Large intestine (tissue), 3 donors: Measurements from ENCODE around the gene ABAT. TPM values are rescaled to one million over a fixed set of nuclear protein-coding genes. Genes with fewer than 3 reads are reported as not detected.
A peak's percentile ranks its signal among the peaks of the same experiment; 100 is the strongest.

Source experiments
- DNase-seq, 2 donors: peaks; one replicate each; pipeline versions ENCODE4 v3.0.0 to v3.0.0-alpha.2; 2013
- H3K27ac ChIP-seq: one replicate; pipeline ENCODE4 v1.5.1; 2013; ENCODE audit warnings: low read length
- H3K27me3 ChIP-seq: 2 replicates; pipeline ENCODE4 v1.6.1; 2013; ENCODE audit warnings: low read length; ENCODE audit not compliant: control insufficient read depth, insufficient read depth
- H3K36me3 ChIP-seq: 2 replicates; pipeline ENCODE4 v1.6.1; 2013; ENCODE audit warnings: low read length; ENCODE audit not compliant: control insufficient read depth, insufficient read depth
- H3K4me1 ChIP-seq: one replicate; pipeline ENCODE4 v1.6.1; 2013; ENCODE audit warnings: low read length; ENCODE audit not compliant: control insufficient read depth, insufficient read depth
- H3K4me3 ChIP-seq: one replicate; pipeline ENCODE4 v1.5.1; 2013; ENCODE audit warnings: low read length
- H3K9me3 ChIP-seq: one replicate; pipeline ENCODE4 v1.6.1; 2013; ENCODE audit warnings: mild to moderate bottlenecking, low read depth, low read length, moderate library complexity; ENCODE audit not compliant: control insufficient read depth
- WGBS: methylation state at CpG from one replicate; pipeline ENCODE4 v1.1.5; 2013; ENCODE audit warnings: low lambda C conversion rate; ENCODE audit not compliant: insufficient coverage; 5-methylcytosine and 5-hydroxymethylcytosine counted together
- polyA plus RNA-seq: library from polyadenylated mRNA; unstranded; fragments of 120-200 nt; gene quantifications from one replicate; pipeline ENCODE4 v1.2.1, GENCODE V29; 2013

Gene ABAT
- polyA plus RNA-seq, 1 donor, result 55.7 TPM

DNA sequence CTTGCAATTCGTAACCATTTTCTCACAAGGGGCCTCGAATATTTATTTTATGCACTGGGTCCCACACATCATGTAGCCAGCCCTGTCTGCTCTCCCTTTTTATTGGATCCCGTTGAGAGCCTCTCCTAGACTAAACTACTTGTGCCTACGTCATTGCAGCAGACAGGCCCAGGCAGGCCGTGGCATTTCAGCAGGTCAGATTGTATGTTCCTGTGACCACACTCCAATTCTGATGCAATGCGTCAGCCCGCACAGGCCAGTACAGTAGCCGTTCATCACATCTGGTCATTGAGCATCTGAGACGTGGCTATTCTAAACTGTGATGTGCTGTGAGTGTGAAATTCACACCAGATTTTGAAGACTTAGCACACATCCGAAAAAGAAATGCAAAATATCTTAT lies 42.2 kb downstream of the ABAT start:
- WGBS, result 100% methylated on average over 1 of the region's 10 CpGs
- H3K27me3 ChIP-seq, result no peaks in the 10 kb centered on the region
- no peak overlapping the region for H3K4me3 ChIP-seq
- no peak for DNase-seq
- H3K27ac ChIP-seq, result no peak overlapping the region
- peaks cover 27% of the 10 kb centered on the region for H3K4me1 ChIP-seq
- peaks cover 3% of the 10 kb centered on the region for H3K36me3 ChIP-seq
- H3K9me3 ChIP-seq, result no peaks in the 10 kb centered on the region

- H3K36me3 ChIP-seq, result peaks cover 3% of the 10 kb centered on the region
- no peak overlapping the region for H3K4me3 ChIP-seq
- H3K4me1 ChIP-seq, result peaks cover 34% of the 10 kb centered on the region
- no peak for DNase-seq
- no peaks in the 10 kb centered on the region for H3K9me3 ChIP-seq
- no peak overlapping the region for H3K27ac ChIP-seq
- no peaks in the 10 kb centered on the region for H3K27me3 ChIP-seq
- WGBS, result 83% methylated on average over 1 of the region's 2 CpGs
Measured at GRCh38 chr16:8717469-8717868, 43.1 kb downstream of the ABAT start.

- Histone ChIP-seq H3K36me3 (peaks cover 3% of the 10 kb centered on the region), H3K27me3 (no peaks in the 10 kb centered on the region), H3K9me3 (no peaks in the 10 kb centered on the region), H3K4me1 (peaks cover 34% of the 10 kb centered on the region), H3K4me3 (no peak overlapping the region), H3K27ac (no peak overlapping the region)
- DNase-seq, result no peak
- 100% methylated on average over 1 of the region's 5 CpGs for WGBS
Measured at GRCh38 chr16:8717892-8718415, 43.5 kb downstream of the ABAT start.

DNA sequence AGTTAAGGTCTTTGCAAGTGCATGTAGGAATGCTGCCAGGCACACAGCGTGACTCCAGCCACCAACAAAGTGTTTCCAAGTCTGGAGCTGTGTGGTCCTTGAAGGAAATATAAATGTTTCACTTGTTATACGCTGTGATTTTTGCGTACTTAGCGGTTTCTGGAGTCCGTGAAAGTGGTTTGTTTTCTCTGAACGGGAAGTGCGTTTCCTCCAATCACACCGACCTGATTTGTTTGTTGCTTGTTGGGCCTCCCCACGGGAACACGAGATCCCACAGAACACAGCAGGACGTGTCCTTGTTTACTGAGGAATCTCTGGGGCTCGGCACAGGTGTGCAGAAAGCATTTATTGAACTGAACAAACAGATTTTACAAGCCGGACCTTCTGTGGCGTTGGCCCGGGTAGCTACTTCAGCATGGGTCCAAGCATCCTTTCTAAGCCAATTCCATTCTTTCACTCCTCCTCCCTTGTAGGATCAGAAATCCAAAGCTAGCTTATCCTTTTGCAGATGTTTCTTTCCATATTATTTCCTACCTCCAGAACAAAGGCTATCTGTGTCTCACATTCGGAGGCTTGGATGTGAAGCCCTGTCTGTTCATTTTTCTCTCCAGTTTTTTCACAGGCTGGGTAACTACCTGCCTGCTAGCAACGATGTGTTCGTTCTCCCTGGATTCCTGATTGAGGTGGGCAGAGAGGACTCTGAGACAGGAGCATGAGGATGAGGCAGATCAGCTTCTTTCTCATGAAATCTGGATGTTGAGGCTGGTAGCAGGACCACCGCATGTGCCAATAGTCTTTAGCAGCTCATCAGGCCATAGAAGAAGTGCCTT lies 44.6 kb downstream of the ABAT start:
- Histone ChIP-seq H3K27me3 (no peaks in the 10 kb centered on the region), H3K4me1 (peaks cover 34% of the 10 kb centered on the region), H3K9me3 (no peaks in the 10 kb centered on the region), H3K27ac (no peak overlapping the region), H3K36me3 (peaks cover 3% of the 10 kb centered on the region), H3K4me3 (no peak overlapping the region)
- WGBS, result 21% methylated on average over 5 of the region's 19 CpGs
- peak in 1 of 2 donors; percentile 44 for DNase-seq

- Histone ChIP-seq H3K27me3 (no peaks in the 10 kb centered on the region), H3K4me3 (peak overlapping the region; percentile 40), H3K36me3 (no peaks in the 10 kb centered on the region), H3K27ac (peak overlapping the region; percentile 69), H3K4me1 (peaks cover 34% of the 10 kb centered on the region), H3K9me3 (no peaks in the 10 kb centered on the region)
- WGBS, result no CpG with 5 or more reads among the region's 14 CpGs
- DNase-seq, result peak; percentile 97 to 98
Measured at GRCh38 chr16:8720080-8720966, 45.9 kb downstream of the ABAT start.

DNA sequence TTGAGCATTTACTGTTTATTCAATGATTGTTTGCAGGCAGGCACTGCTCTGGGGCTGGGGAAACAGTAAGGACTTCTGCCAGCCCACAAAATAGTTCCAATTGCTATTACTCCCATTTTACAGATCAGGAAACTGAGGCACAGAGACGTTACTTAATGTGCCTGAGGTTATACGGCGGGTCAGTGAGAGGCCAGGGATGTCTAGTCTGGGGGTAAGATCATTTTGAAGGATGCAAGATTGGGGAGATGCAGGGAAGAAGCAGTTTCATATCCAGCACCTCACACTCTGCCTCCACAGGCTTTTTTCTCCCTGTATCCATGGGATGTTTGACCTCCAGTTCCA lies 46.5 kb downstream of the ABAT start:
- Histone ChIP-seq H3K27me3 (no peaks in the 10 kb centered on the region), H3K27ac (peak overlapping the region; percentile 54), H3K4me3 (peak overlapping the region; percentile 40), H3K36me3 (no peaks in the 10 kb centered on the region), H3K4me1 (peaks cover 34% of the 10 kb centered on the region), H3K9me3 (no peaks in the 10 kb centered on the region)
- no peak for DNase-seq
- WGBS, result no CpG with 5 or more reads among the region's 3 CpGs

DNA sequence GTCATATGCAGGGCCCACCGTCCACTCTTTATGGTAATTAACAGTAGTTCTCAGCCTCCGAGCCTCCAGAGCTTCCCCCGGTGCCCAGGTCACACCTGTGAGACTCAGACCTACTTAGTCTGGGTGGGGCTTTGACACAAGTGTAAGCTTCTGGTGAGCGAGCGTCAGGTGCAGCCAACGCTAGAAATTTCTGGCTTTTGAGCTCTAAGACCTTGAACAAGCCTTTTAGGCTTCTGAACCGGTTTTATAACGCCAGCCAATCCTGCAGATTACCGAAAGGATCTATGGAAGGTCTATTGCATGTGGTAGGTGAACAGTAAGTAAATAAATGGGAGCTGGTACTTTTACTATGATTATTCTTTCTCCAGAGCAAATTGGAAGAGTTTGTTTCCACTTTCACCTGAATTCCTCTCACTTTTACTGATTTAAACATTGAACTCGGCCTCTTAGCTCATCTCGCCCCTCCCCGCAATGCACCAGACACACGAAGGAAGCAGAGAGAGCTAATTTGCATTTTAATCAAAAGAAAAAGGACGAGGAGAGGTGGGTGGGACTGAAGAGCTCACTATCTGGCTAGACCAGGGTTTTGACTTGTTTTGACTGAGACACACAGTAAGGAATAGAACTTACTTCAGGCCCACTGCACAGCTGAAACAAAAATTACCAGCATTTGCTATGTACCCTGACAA lies 47.1 kb downstream of the ABAT start:
- H3K4me1 ChIP-seq, result peaks cover 34% of the 10 kb centered on the region
- no peaks in the 10 kb centered on the region for H3K36me3 ChIP-seq
- H3K9me3 ChIP-seq, result no peaks in the 10 kb centered on the region
- peak overlapping the region; percentile 40 for H3K4me3 ChIP-seq
- DNase-seq, result peak in 1 of 2 donors; percentile 75
- H3K27me3 ChIP-seq, result no peaks in the 10 kb centered on the region
- WGBS, result no CpG with 5 or more reads among the region's 14 CpGs
- H3K27ac ChIP-seq, result peak overlapping the region; percentile 54

- no peaks in the 10 kb centered on the region for H3K9me3 ChIP-seq
- no peaks in the 10 kb centered on the region for H3K36me3 ChIP-seq
- DNase-seq, result no peak
- H3K4me3 ChIP-seq, result no peak overlapping the region
- H3K27me3 ChIP-seq, result no peaks in the 10 kb centered on the region
- H3K4me1 ChIP-seq, result peaks cover 34% of the 10 kb centered on the region
- H3K27ac ChIP-seq, result peak overlapping the region; percentile 54
- no CpG with 5 or more reads among the region's 4 CpGs for WGBS
Measured at GRCh38 chr16:8722025-8722348, 47.6 kb downstream of the ABAT start.

- Histone ChIP-seq H3K4me3 (no peak overlapping the region), H3K36me3 (no peaks in the 10 kb centered on the region), H3K27me3 (no peaks in the 10 kb centered on the region), H3K4me1 (peaks cover 31% of the 10 kb centered on the region), H3K27ac (no peak overlapping the region), H3K9me3 (no peaks in the 10 kb centered on the region)
- no peak for DNase-seq
- 94% methylated on average over 2 of the region's 7 CpGs for WGBS
Measured at GRCh38 chr16:8725513-8726178, 51.2 kb downstream of the ABAT start.
